K562 (cell line): ENCODE measurements around the gene FHIT. TPM values are rescaled to one million over a fixed set of nuclear protein-coding genes. Genes with fewer than 3 reads are reported as not detected.

Experiments used
- ATF6 ChIP-seq: sonication (generic); formaldehyde crosslinking; IDR thresholded peaks from 2 replicates; pipeline ENCODE4 v1.4.0; 2020; ENCODE audit warnings: mild to moderate bottlenecking, missing genetic modification reagents
- JUND ChIP-seq, 2 experiments: IDR thresholded peaks; 2 replicates in 1 of 2; 3 replicates in 1 of 2; pipeline ENCODE4 v1.6.1; 2011; ENCODE audit warnings: borderline replicate concordance in 2 of 2, low read depth in 2 of 2, low read length in 2 of 2, improper control_type of control experiment in 1 of 2, missing biosample characterization in 1 of 2, missing genetic modification characterization in 1 of 2, missing genetic modification reagents in 1 of 2
- MAFF ChIP-seq: IDR thresholded peaks from 2 replicates; pipeline ENCODE4 v1.6.1; 2012; ENCODE audit warnings: low read length, improper control_type of control experiment
- MAX ChIP-seq: sonication (generic); formaldehyde crosslinking; IDR thresholded peaks from 2 replicates; pipeline ENCODE4 v1.9.0; 2022; ENCODE audit warnings: mild to moderate bottlenecking, missing genetic modification reagents
- NCOA4 ChIP-seq: fragments of 450-650 bp; IDR thresholded peaks from 2 replicates; pipeline ENCODE4 v1.6.1; 2018; ENCODE audit warnings: mild to moderate bottlenecking; ENCODE audit not compliant: partially characterized antibody
- NFE2 ChIP-seq: IDR thresholded peaks from 2 replicates; pipeline ENCODE4 v1.6.1; 2014; ENCODE audit warnings: antibody characterized with exemption, low read depth
- TAF1 ChIP-seq: IDR thresholded peaks from 2 replicates; pipeline ENCODE4 v1.6.1; 2011; ENCODE audit warnings: mild to moderate bottlenecking, low read length, moderate library complexity; ENCODE audit not compliant: insufficient read depth, control insufficient read depth, severe bottlenecking; ENCODE audit errors: extremely low read depth
- TFAP4 ChIP-seq: sonication (generic); formaldehyde crosslinking; IDR thresholded peaks from 2 replicates; pipeline ENCODE4 v1.8.0; 2022; ENCODE audit warnings: missing genetic modification reagents, mild to moderate bottlenecking, moderate library complexity, borderline replicate concordance
- ZBTB43 ChIP-seq: sonication (generic); formaldehyde crosslinking; IDR thresholded peaks from 2 replicates; pipeline ENCODE4 v1.8.0; 2023; ENCODE audit warnings: mild to moderate bottlenecking, missing genetic modification reagents
- ZNF316 ChIP-seq: fragments of 450-650 bp; IDR thresholded peaks from 2 replicates; pipeline ENCODE4 v1.6.1; 2016
- ZNF449 ChIP-seq: fragments of 250-450 bp; sonication (Bioruptor Pico); IDR thresholded peaks from 2 replicates; pipeline ENCODE4 v1.8.0; 2022; ENCODE audit warnings: moderate library complexity, mild to moderate bottlenecking, inconsistent platforms
- polyA plus RNA-seq, 8 experiments: library from polyadenylated mRNA; depleted of rRNA in 4 of 8; stranded (reverse) in 5 of 8; unstranded in 3 of 8; fragments of >200 nt; fragmentation: Nextera tagmentation in 2 of 8; fragmentation: Illumina TruSeq in 1 of 8; extraction: Ambion mirVana in 2 of 8; extraction: Trizol in 1 of 8; gene quantifications; 2 replicates each; pipeline versions ENCODE4 v1.2.1 to v1.2.3, GENCODE V29; 2011 to 2014; ENCODE audit warnings: inconsistent platforms in 1 of 8, missing spikeins in 1 of 8
- total RNA-seq, 7 experiments: library from RNA; depleted of rRNA in 6 of 7; stranded (reverse); fragments of >200 nt in 6 of 7; fragmentation: Illumina TruSeq in 2 of 7; extraction: Trizol in 2 of 7; gene quantifications; 2 replicates each; pipeline versions ENCODE4 v1.2.1 to v1.2.3, GENCODE V29; 2011 to 2021; ENCODE audit warnings: low replicate concordance in 1 of 7

FHIT gene
- total and polyA plus RNA-seq, 9 of the 15 experiments (the other 6 are each of a cell fraction or from before 2014, with no cell fraction given) = 1.7 to 9.1 (median 4.3) TPM

GRCh38 chr3:60053526-60054265, 1197.6 kb downstream of the FHIT start (continued):
- peak; percentile 63; the same call in 1 of the 2 replicates for TF ChIP-seq JUND (IDR thresholded peaks at IDR 0.05; ENCODE audit: borderline replicate concordance, low read depth, low read length)
- no peak; the same call in 2 of the 3 replicates for TF ChIP-seq JUND (tag; IDR thresholded peaks at IDR 0.05; ENCODE audit: borderline replicate concordance, low read depth, low read length)
- TF ChIP-seq ZNF449 (CRISPR knock-in tag) = no peak
- no peak for TF ChIP-seq NCOA4
- TF ChIP-seq TAF1 = no peak
- peak; percentile 71 for TF ChIP-seq NFE2
- no peak for TF ChIP-seq MAFF
- TF ChIP-seq ZBTB43 (CRISPR knock-in tag) = no peak
- TF ChIP-seq ATF6 (CRISPR knock-in tag) = no peak
- no peak for TF ChIP-seq TFAP4 (CRISPR knock-in tag)
- peak; percentile 43; the same call in 1 of the 2 replicates for TF ChIP-seq ZNF316
- TF ChIP-seq MAX (CRISPR knock-in tag) = no peak
